ENCODE measurements around the gene MRPL48. TPM values are rescaled to one million over a fixed set of nuclear protein-coding genes. Genes with fewer than 3 reads are reported as not detected.
"Not testable (repeated sequence)": the region's sequence is repeated elsewhere in the genome, so short reads cannot be mapped to it uniquely, and the experiment has no call there.

The MRPL48 gene
- total RNA-seq, 1 experiment from 2014 or later: 41.6 TPM

- H3K9ac ChIP-seq (ENCODE audit: low read length): peak overlapping the region; percentile 86
- H3K9me3 ChIP-seq (ENCODE audit: low read length): no peaks in the 10 kb centered on the region
- H4K20me1 ChIP-seq (ENCODE audit: insufficient read depth, low read depth, low read length): no peaks in the 10 kb centered on the region
- DNase-seq: no peak
- peaks cover 27% of the 10 kb centered on the region for H3K4me1 ChIP-seq (ENCODE audit: low read length)
- peak overlapping the region; percentile 90 for H3K4me2 ChIP-seq (ENCODE audit: low read depth, low read length, poor library complexity, severe bottlenecking)
- H2AFZ ChIP-seq (ENCODE audit: low read length): no peak overlapping the region
- H3K27ac ChIP-seq (ENCODE audit: low read length): peak overlapping the region; percentile 85
- H3K27me3 ChIP-seq (ENCODE audit: low read length): no peaks in the 10 kb centered on the region
- no peaks in the 10 kb centered on the region for H3K9me2 ChIP-seq (replicated peaks; ENCODE audit: insufficient read depth, low read length)
- peaks cover 33% of the 10 kb centered on the region for H3K36me3 ChIP-seq (ENCODE audit: insufficient read depth, low read length)
- H3K4me3 ChIP-seq (ENCODE audit: low read length): peak overlapping the region; percentile 97
- H3K79me2 ChIP-seq (ENCODE audit: low read length): peaks cover 64% of the 10 kb centered on the region
Observed at GRCh38 chr11:73875380-73875779, 87.7 kb downstream of the MRPL48 start.

- peak; percentile 55 for DNase-seq
- Histone ChIP-seq H3K27me3 (ENCODE audit: low read length) (no peaks in the 10 kb centered on the region), H3K36me3 (ENCODE audit: insufficient read depth, low read length) (peaks cover 33% of the 10 kb centered on the region), H3K9me2 (replicated peaks; ENCODE audit: insufficient read depth, low read length) (no peaks in the 10 kb centered on the region), H2AFZ (ENCODE audit: low read length) (no peak overlapping the region), H3K9me3 (ENCODE audit: low read length) (no peaks in the 10 kb centered on the region), H3K4me3 (ENCODE audit: low read length) (peak overlapping the region; percentile 97), H3K4me2 (ENCODE audit: low read depth, low read length, poor library complexity, severe bottlenecking) (peak overlapping the region; percentile 90), H3K4me1 (ENCODE audit: low read length) (peaks cover 27% of the 10 kb centered on the region), H3K27ac (ENCODE audit: low read length) (peak overlapping the region; percentile 85), H3K9ac (ENCODE audit: low read length) (peak overlapping the region; percentile 86), H4K20me1 (ENCODE audit: insufficient read depth, low read depth, low read length) (no peaks in the 10 kb centered on the region), H3K79me2 (ENCODE audit: low read length) (peaks cover 64% of the 10 kb centered on the region)
Observed at GRCh38 chr11:73875840-73876239, 88.2 kb downstream of the MRPL48 start.

GRCh38 chr11:73876424-73877310 lies 89.0 kb downstream of the MRPL48 start, which contains the start of the genes COA4 and PAAF1:
TSS of gene COA4 (minus strand) at chr11:73876846. CDS start at chr11:73873378, 3,468 bp downstream.
TSS of gene PAAF1 (plus strand) at chr11:73876999. CDS start at chr11:73877022, 23 bp downstream.
- no peaks in the 10 kb centered on the region for H3K27me3 ChIP-seq (ENCODE audit: low read length)
- peaks cover 33% of the 10 kb centered on the region for H3K36me3 ChIP-seq (ENCODE audit: insufficient read depth, low read length)
- no peaks in the 10 kb centered on the region for H3K9me2 ChIP-seq (replicated peaks; ENCODE audit: insufficient read depth, low read length)
- no peak within 1 kb of the TSS for H2AFZ ChIP-seq (ENCODE audit: low read length)
- peaks cover 64% of the 10 kb centered on the region for H3K79me2 ChIP-seq (ENCODE audit: low read length)
- H3K4me1 ChIP-seq (ENCODE audit: low read length): peaks cover 27% of the 10 kb centered on the region
- H3K9me3 ChIP-seq (ENCODE audit: low read length): no peaks in the 10 kb centered on the region
- peak within 1 kb of the TSS; percentile 90 for H3K4me2 ChIP-seq (ENCODE audit: low read depth, low read length, poor library complexity, severe bottlenecking)
- no peaks in the 10 kb centered on the region for H4K20me1 ChIP-seq (ENCODE audit: insufficient read depth, low read depth, low read length)
- H3K9ac ChIP-seq (ENCODE audit: low read length): peak within 1 kb of the TSS; percentile 86
- peak within 1 kb of the TSS; percentile 85 for H3K27ac ChIP-seq (ENCODE audit: low read length)
- peak; percentile 100 for DNase-seq
- peak within 1 kb of the TSS; percentile 97 for H3K4me3 ChIP-seq (ENCODE audit: low read length)

DNA sequence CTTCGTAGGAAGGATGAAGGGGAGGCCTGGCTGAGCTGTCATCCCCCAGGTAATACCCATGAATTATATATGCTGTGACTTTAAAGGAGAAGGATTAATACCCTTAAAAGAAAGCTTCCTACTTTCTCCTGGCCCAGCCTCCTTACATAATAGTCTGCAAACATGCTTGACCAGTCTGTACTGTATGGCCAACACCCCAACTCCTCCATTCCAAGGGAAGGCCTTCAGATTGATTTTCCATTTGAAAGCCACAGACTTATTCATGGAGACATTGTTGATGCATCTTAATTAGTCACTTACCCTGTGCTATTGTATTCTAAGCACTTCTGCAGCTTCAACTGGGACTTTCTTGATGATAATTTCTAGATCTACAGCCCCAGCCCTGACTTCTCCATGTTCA lies 91.1 kb downstream of the MRPL48 start:
- no peak overlapping the region for H3K4me2 ChIP-seq (ENCODE audit: low read depth, low read length, poor library complexity, severe bottlenecking)

GRCh38 chr11:73880449-73880848 lies 92.8 kb downstream of the MRPL48 start:
- not testable (repeated sequence) for H3K27ac ChIP-seq (ENCODE audit: low read length); H3K4me2 ChIP-seq (ENCODE audit: low read depth, low read length, poor library complexity, severe bottlenecking); H3K9me3 ChIP-seq (ENCODE audit: low read length); H2AFZ ChIP-seq (ENCODE audit: low read length); H3K27me3 ChIP-seq (ENCODE audit: low read length); DNase-seq; H3K9ac ChIP-seq (ENCODE audit: low read length); H3K4me3 ChIP-seq (ENCODE audit: low read length); H3K36me3 ChIP-seq (ENCODE audit: insufficient read depth, low read length); H4K20me1 ChIP-seq (ENCODE audit: insufficient read depth, low read depth, low read length); H3K9me2 ChIP-seq (replicated peaks; ENCODE audit: insufficient read depth, low read length)
- peaks cover 19% of the 10 kb centered on the region for H3K4me1 ChIP-seq (ENCODE audit: low read length)
- peaks cover 40% of the 10 kb centered on the region for H3K79me2 ChIP-seq (ENCODE audit: low read length)

More for the DNA sequence above, 91.1 kb downstream of the MRPL48 start:
- H3K4me1 ChIP-seq (ENCODE audit: low read length): peaks cover 27% of the 10 kb centered on the region
- H3K9ac ChIP-seq (ENCODE audit: low read length): no peak overlapping the region
- no peaks in the 10 kb centered on the region for H3K9me3 ChIP-seq (ENCODE audit: low read length)
- DNase-seq: no peak
- H3K36me3 ChIP-seq (ENCODE audit: insufficient read depth, low read length): peaks cover 21% of the 10 kb centered on the region
- H3K27ac ChIP-seq (ENCODE audit: low read length): no peak overlapping the region
- no peaks in the 10 kb centered on the region for H3K27me3 ChIP-seq (ENCODE audit: low read length)
- H3K79me2 ChIP-seq (ENCODE audit: low read length): peaks cover 57% of the 10 kb centered on the region
- H4K20me1 ChIP-seq (ENCODE audit: insufficient read depth, low read depth, low read length): no peaks in the 10 kb centered on the region
- no peaks in the 10 kb centered on the region for H3K9me2 ChIP-seq (replicated peaks; ENCODE audit: insufficient read depth, low read length)
- no peak overlapping the region for H3K4me3 ChIP-seq (ENCODE audit: low read length)
- no peak overlapping the region for H2AFZ ChIP-seq (ENCODE audit: low read length)

GRCh38 chr11:73883856-73884255 lies 96.2 kb downstream of the MRPL48 start:
- Histone ChIP-seq H3K9me2 (replicated peaks; ENCODE audit: insufficient read depth, low read length) (no peaks in the 10 kb centered on the region), H3K9me3 (ENCODE audit: low read length) (no peaks in the 10 kb centered on the region), H3K27ac (ENCODE audit: low read length) (no peak overlapping the region), H2AFZ (ENCODE audit: low read length) (no peak overlapping the region), H3K4me3 (ENCODE audit: low read length) (no peak overlapping the region), H3K79me2 (ENCODE audit: low read length) (peaks cover 12% of the 10 kb centered on the region), H3K27me3 (ENCODE audit: low read length) (no peaks in the 10 kb centered on the region), H3K4me1 (ENCODE audit: low read length) (no peaks in the 10 kb centered on the region), H3K36me3 (ENCODE audit: insufficient read depth, low read length) (peaks cover 25% of the 10 kb centered on the region), H4K20me1 (ENCODE audit: insufficient read depth, low read depth, low read length) (no peaks in the 10 kb centered on the region), H3K9ac (ENCODE audit: low read length) (no peak overlapping the region), H3K4me2 (ENCODE audit: low read depth, low read length, poor library complexity, severe bottlenecking) (no peak overlapping the region)
- no peak for DNase-seq

DNA sequence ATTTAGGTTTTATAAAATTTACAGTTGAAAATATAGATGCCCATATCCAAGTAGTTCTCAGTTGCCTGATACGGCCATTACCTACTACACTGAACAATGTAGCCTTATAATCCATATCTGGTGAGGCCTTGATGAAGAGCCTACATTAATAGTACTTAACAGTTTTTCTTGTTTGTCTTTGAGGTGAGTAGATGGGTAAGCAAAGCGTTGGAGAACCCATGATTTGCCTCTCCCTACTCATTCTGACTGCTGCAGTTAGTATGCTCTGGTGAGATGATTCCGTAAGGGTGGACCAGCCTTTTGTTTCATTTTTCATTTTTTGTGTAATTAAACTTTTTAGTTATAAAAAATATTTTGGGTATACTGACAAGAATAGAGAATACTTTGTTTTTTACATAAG lies 100.6 kb downstream of the MRPL48 start:
- no peak for DNase-seq
- H3K27me3 ChIP-seq (ENCODE audit: low read length): no peaks in the 10 kb centered on the region
- no peak overlapping the region for H3K9ac ChIP-seq (ENCODE audit: low read length)
- no peaks in the 10 kb centered on the region for H3K9me2 ChIP-seq (replicated peaks; ENCODE audit: insufficient read depth, low read length)
- no peak overlapping the region for H3K27ac ChIP-seq (ENCODE audit: low read length)
- no peaks in the 10 kb centered on the region for H3K4me1 ChIP-seq (ENCODE audit: low read length)
- no peak overlapping the region for H3K4me3 ChIP-seq (ENCODE audit: low read length)
- peaks cover 11% of the 10 kb centered on the region for H3K79me2 ChIP-seq (ENCODE audit: low read length)
- no peak overlapping the region for H3K4me2 ChIP-seq (ENCODE audit: low read depth, low read length, poor library complexity, severe bottlenecking)
- H2AFZ ChIP-seq (ENCODE audit: low read length): no peak overlapping the region
- no peaks in the 10 kb centered on the region for H3K9me3 ChIP-seq (ENCODE audit: low read length)
- H3K36me3 ChIP-seq (ENCODE audit: insufficient read depth, low read length): peaks cover 36% of the 10 kb centered on the region
- H4K20me1 ChIP-seq (ENCODE audit: insufficient read depth, low read depth, low read length): no peaks in the 10 kb centered on the region

DNA sequence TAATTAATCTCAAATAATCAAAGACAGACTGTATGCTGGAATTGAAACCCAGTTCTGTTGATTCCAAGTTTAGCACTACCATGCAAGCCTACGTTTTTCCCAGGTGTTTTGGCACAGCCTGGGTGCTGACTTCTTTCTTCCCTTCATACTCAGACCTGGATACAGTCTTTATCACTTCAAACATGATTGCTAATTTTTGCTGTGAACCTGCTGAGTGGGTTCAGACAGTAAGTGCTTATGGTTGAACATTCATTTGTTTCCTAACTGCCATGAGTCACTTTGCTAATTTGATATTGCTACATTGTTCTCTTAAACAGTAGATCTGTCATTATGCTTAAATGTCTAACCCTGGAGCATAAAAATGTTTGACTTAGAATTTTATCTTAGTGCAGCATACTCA lies 101.3 kb downstream of the MRPL48 start:
- no peak for DNase-seq
- H3K36me3 ChIP-seq (ENCODE audit: insufficient read depth, low read length): peaks cover 35% of the 10 kb centered on the region
- H4K20me1 ChIP-seq (ENCODE audit: insufficient read depth, low read depth, low read length): no peaks in the 10 kb centered on the region
- H3K9me2 ChIP-seq (replicated peaks; ENCODE audit: insufficient read depth, low read length): no peaks in the 10 kb centered on the region
- no peaks in the 10 kb centered on the region for H3K9me3 ChIP-seq (ENCODE audit: low read length)
- no peak overlapping the region for H3K4me2 ChIP-seq (ENCODE audit: low read depth, low read length, poor library complexity, severe bottlenecking)
- no peaks in the 10 kb centered on the region for H3K27me3 ChIP-seq (ENCODE audit: low read length)
- no peaks in the 10 kb centered on the region for H3K4me1 ChIP-seq (ENCODE audit: low read length)
- peaks cover 11% of the 10 kb centered on the region for H3K79me2 ChIP-seq (ENCODE audit: low read length)
- H3K4me3 ChIP-seq (ENCODE audit: low read length): no peak overlapping the region
- no peak overlapping the region for H3K9ac ChIP-seq (ENCODE audit: low read length)
- no peak overlapping the region for H2AFZ ChIP-seq (ENCODE audit: low read length)
- no peak overlapping the region for H3K27ac ChIP-seq (ENCODE audit: low read length)
